GM21381 (cell line): ENCODE data around the gene YEATS2.

Experiments
- ATAC-seq: cut with Tn5 transposase; IDR thresholded peaks from one replicate; pipeline ENCODE4 v1.9.1; 2021; ENCODE audit warnings: mild to moderate bottlenecking, moderate library complexity; ENCODE audit not compliant: unreplicated experiment

Gene YEATS2

DNA sequence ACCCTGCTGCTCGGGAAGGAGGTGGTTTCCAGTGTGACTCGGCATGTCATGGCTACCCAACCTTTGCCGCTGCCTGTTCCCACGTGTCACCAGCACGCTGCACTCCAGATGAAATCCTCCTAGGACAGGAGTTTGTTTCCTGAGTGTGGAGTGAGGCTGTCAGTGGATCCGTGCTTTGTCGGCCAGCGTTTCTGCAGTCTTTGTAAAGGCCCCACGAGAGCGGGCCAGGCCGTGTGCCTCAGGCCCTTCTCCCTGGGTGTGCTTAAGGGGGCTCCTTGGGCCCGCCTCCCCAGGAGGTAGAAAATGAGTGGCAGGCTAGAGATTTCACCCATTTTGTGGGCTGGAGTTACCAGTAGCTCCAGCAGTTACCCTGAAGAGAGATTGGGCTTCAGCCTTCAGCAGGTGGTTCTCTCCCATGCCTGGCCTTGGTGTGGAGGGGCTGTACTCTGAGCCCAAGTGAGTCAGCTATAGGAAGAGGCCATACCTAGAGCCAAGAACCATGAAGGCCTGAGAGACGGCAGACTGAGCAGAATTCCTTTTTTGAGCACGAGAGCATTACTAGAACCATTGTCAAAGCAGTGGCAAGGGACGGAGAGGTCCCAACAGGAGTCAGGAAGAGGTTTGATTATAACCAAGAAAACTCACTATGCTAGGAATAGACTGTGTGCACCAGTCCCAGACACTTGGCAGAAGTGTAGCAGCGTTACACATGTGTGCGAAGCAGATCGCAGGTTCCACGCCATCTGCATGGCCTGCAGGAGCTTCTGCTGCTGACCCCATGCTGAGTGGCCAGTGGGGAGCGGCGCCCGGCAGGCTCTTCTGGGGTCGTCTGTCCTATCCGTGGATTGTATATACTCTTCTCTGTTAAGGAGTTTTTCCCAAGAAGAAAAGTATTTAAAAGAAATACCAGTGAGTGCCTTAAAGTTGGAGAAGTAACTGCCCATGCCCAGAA, 113.3 kb downstream of the YEATS2 start:
- ATAC-seq, result no peak

DNA sequence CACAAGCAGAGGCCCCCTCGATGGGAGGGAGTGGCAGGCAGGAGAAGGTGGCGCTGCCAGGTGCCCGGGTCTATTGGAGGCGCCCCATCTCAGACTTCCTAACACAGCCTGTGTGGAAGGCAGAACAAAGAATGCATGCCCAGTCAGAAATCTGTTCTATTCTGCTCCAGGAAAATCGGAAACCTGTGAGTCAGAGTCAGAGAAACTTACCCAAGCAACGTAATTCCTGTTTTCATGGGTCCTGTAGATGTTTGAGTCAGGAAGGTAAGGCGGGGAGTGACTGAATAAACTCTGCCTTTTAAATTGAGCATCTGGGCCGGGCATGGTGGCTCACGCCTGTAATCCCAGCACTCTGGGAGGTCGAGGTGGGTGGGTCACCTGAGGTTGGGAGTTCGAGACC, 114.0 kb downstream of the YEATS2 start:
- no peak for ATAC-seq

DNA sequence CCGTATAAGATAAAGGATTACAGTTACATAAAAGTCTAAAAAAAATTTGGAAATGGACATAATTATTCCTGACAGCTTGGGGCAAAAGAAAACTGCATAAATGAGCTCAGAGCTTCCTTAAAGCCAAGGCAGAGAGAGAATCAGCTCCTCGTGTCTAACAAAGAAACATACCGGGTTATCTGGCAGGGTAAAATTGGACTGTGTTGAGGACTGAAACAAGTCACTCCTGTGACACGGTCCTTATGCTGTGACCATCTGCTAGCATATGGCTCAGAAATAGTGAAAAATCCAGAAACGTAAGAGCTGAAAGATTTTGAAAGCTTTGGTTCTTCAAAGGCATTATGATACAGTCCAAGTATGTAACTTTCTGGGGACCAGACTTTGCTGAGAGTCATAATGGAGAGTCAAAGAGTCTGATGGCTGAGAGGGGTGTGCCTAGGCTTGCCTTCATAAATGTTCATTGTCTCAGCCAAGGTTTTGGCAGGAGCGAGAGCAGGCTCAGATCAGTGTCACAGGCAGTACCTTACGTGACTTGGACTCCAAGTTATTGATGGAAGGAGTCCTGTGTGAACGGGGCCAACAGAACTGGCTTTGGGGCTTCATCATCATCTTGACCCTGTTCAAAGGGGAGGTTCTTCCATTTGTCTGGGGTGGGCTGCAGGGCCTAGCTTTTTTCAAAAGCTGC, 115.3 kb downstream of the YEATS2 start:
- no peak for ATAC-seq

DNA sequence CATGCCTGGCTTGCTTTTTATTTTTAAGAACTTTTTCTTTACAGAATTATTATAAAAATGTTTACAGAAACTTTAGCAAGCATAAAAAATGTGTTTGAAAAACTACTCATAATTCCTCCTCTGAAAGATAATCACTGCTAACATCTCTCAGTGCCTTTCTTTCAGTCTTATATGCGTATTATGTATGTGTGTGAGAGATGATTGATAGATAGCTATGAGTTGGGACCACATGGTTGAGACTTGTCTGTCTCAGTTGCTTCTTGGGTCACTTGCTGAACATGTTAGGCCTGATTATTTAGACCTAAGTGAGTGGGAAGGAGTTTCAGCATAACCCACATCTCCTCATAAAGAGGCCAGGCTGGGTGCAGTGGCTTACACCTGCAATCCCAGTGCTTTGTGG, 116.6 kb downstream of the YEATS2 start:
- ATAC-seq, result no peak

DNA sequence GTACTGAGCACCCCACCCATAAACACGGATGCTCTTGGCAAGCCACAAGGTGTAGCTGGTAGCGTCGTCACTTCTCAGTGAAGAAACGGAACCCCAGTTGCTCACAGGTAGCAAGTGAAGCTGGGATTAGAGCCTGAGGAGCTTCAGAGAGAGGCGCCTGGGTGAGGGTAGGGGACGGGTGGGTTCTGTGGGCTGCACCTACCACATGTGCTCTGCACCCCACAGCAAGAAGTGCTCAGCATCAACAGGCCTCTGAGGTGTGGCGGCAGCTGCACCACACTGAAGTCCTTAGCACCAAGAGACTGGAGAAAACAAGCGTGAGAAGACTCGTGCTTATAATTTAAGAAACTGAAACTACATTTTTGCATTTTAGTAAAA, 118.0 kb downstream of the YEATS2 start:
- no peak for ATAC-seq

DNA sequence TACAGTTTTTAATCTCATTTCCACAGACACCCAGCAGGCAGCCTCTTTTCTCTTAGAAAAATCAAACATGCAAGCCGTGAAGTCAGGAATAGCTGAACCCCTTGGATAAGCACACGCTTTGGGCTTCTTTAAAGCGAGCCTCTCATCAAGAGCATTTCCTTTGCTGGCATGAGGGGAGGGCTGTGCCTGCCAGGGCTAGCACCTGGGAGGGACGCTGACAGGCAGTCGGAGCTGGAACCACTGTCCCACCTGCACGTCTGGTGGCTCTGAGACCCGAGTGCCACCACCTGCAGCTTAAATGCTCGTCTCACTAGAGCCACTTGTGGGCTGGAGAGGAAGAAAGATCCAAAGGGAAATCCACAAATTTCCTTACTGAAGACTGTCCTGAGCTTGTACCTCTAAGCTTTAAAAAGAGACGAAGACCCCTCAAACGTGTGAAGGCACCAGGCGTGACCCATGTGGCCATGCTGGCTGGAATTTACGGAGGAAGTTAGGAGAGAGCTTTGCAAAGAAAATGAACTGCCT, 118.4 kb downstream of the YEATS2 start:
- no peak for ATAC-seq

DNA sequence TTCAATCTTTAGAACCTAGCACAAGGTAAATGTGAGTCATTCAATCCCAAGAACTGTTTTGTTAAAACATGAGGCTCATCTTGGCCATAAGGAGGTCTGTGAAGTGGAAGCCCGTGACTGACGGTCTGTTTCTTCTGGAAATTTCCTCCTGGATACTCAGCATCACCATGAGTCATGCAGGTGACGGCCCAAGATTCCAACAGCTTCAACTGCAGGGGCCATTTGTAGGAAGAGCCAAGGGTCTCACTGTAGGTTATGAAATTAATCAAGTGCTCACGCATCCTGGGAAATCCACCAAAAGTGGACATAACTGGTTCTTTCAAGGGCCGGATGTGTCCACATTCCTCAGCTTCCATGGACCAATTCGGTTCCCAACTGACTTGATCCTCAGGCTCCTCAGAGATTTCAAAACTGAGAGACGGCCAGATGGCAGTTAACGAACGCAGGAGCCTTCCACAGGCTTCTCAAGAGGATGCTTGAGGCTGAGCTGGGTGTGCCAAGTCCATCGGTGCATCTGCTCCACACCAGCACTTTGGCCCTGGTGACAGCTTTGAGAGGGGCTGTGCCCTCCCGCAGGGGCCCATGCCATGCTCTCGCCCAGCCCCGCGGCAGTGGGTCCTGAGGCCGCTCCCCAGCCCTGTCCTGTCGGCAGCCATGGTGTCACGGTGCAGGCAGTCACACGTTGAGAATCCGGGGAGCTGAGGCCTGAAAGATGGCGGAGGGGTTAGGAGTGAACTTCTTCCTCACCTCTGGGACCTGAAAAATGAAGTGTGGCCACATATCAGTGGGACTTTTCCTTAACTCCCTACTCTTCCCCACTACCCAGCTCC, 119.3 kb downstream of the YEATS2 start:
- ATAC-seq, result no peak

DNA sequence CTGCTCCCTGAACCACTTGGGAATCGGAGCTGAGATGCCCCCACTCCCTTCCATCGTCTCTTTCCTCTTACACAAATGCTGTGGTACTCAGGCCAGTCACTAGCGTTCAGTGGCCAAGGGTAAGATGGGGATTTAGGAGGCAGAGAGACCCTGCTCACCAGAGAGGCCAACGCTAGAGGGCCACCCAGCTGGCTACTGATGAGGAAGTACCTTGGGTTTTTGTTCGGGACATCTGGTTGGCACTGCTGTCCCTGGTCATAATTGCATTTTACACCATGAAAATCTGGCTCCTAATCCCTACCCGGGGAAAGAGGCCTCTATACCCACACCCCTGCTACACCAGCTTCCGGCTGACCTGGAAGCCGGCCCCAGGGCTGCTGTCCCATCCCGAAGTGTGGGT, 120.0 kb downstream of the YEATS2 start:
- no peak for ATAC-seq

DNA sequence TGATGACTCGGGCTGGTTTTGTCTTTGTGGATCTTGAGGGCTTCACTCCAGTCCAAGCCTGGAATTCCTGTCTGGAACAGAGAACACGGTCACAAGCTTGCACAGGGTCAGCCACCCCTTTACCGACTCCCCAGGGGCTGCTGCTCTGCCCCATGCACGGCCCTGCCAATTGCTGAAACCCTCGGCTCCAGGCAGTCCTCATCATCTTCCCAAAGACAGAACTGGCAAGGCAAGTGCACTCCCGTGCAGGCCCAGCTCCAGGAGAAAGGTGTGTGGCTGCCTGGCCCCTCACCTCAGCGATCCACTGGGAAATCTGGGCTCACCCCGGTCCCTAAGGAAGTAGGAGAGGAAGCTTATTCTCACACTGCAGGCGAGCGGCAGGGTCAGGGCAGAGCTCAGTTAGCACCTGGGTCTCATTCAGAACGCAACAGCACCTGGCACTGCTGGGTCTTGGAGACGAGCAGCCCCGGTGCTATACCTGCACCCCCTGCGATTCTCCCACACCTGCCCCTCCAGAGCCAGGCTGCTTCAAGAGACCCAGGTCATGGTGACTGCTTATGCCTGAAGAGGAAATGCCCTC, 120.5 kb downstream of the YEATS2 start:
- no peak for ATAC-seq

DNA sequence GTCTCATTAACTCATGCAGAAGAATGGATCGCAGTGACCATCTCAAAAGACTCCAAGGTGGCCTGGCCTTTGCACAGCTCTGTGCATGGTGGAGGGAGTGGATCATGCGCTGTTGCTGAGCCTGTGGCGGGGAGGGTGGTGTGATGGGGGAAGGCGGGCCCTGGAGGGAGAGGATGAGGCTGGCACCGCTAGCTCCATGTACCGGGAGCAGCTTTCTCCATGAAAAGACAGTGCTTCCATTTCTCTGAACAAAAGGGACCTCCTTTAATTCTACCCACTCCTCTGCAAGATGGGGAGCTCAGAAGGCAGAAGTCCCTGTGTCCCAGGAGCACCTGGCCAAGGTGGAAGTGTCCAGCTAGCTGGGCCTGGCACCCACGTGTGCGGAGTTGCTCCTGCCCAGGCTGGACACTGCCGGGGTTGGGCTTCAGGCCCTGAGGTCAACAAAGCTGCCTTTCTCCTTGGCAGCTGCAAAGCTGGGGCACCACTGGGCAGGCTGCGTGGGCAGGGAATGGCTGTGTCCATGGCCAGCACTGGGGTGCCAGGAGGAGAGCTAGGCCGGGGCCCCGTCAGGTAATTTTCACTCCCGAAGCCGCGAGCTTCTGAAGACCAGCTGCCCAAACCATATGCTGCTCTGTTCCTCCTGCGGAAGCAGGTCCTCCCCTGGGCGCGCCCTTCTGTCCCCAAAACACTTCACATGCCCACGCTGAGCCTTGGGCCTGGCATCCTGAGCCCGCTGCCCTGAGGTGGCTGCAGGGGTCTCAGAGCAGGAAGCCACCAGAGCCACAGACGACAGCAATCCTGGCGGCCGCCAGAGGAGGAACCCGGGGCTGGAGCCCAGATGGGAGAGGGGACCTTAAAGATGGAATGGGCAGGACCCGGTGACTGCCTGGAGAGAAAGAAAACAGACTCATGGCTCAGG, 121.4 kb downstream of the YEATS2 start:
- ATAC-seq, result no peak

DNA sequence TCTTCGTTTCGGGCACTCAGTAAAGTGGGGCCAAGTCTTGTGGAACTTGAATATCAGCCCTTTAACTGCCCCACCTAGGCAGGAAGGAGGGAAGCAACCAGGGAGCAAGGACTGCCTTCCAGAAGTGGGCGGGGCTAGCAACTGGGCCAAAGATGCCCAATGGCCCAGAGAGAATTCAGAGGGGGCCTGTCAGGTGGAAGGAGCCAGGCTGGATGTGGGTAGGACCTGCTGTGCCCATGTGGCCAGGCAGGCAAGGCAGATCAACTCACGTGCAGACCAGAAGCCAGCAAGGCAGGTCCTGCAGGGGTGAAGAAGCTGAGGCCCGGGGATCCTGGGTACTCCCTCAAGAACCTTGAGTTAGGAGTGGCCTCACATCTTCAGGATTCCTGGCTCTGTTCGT, 122.2 kb downstream of the YEATS2 start:
- ATAC-seq, result no peak

DNA sequence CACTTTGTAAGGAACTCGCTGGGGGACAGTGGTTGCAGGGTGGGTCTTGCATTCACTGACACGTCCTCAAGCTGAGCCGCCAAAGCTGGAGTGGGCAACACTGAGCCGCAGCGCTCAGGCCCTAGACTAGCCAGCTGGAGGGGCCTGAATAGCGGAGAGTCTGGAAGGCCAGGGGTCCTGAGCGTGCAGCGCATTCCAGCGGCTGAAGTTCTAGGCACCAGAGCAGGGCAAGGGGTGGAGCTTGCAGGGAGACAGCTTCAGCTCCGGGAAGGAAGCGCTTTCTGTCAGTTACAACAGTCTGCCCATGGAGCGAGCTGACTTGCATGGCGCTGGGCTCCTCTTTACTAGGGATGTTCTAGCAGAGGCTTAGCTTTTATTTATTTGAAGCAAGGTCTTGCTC, 125.0 kb downstream of the YEATS2 start:
- ATAC-seq, result no peak

DNA sequence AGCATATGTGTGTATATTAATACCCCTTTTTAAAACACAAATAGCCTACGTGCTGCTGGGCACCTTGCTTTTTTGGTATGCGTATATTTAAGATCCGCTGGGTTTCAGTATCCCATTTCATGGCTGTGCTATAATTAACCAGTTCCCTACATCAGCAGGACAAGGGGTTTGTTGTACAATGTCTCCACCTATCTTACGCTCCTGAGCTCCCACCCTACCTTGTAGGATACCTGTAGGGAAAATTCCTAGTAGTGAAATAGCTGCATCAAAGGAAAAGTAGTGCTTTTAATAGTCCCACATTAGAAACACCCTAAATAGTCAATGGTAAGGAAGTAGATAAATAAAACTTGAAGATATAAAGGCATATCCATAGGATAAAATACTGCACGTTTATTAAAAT, 126.4 kb downstream of the YEATS2 start:
- no peak for ATAC-seq

DNA sequence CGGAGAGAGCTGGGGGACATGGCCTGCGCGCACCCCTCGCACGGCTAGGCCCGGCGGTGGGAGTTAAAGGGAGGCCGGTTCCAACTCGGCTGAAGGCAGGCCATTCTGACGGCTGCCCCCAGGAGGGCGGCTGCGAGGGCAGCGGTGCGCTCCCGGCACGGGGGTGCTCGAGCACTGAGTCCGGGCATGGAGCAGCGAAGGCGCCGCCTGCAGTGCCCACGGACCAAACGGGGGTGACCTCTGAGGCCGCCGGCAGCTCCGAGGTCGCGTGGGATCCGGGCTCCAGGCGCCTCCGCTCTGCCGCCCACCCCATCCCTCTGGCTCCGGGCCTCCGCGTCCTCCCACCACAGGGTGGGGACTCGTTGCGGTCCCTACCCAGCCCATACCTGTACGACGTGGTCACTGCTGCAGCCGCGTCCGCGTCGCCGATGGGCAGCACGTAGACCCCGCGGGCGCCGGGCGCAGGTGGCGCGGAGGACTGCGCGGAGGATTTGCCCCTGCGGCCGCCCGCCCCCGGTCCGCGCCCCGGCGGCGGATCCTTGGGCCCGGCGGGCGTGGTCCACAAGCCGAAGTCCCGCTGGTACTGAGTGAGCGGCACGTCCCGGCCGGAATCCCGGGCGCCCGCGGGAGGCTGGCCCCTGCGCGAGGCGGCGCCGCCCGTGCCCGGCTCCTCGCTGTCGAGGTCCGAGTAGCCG, 127.3 kb downstream of the YEATS2 start:
- ATAC-seq, result peak; percentile 25

DNA sequence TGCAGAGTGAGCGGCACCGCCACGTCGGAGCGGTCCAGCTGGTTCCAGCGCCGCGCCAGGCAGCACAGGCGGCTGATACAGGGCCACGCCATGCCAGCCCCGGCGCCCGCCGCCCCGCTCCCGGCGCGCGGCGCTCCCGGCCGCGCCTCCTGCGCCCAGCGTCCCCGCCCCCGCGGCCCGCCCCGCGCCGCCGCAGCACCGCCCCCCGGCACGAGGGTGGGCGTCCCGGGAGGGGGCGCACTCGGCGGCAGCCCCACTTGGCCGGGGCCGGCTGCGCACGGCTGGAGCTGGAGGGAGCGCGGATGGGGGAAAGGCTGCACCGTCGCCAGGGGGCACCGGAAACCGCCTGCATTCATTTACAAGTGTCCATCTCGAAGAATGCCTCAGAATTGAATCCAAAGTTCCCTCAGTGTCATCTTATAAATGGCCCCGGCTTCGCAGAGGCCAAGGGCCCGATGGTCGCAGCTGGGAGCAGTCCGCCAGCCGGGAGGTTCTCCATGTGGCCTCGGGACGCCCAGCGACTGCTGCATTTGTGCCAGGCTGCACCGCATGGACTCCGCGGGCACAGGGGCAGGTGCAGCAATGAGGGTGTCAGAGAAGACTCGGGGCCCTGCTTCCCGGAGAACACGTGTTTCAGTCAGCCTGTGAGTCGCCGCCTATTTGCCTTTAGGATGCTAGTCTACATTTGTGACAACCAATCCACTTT, 128.0 kb downstream of the YEATS2 start, which contains the start of gene MAP6D1:
Gene MAP6D1 (minus strand): TSS at position 122 of the 706 bp plus-strand sequence. CDS start 30 bp downstream, at position 92.
- peak; percentile 57 for ATAC-seq

DNA sequence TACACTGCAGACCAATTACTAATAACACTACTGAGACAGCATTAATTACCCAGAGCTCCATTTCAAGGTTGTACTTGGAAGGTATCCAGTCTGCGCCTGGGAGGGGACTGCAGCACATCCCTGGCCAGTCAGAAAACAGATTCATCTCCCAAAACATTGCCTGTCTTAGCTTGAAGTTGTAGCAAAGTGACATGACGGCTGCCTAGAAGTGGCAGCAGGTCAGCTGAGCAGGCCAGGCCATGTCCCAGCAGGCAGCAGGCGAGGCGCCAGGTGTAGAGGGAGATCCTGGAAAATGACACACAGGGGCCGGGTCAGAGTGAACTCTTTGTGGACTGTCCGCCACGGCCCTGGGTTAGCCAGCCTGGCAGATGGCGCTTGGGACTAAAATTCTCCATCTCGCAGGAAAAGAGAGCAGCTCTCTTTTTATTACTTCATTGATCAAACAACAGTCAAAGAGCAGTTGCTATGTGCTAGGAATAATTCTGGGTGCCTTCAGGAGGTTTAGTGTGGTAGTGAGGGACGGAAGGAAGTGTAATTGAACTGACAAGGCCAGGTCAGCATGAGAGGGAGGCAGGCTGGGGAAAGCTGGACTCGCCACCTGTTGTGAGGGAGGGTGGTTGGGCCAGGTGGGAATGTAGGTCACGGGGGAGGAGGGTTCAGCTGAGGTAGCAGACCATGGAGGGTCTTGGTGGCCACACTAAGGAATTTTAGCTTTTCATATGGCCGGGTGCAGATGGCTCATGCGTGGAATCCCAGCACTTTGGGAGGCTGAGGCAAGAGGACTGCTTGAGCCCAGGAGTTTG, 129.1 kb downstream of the YEATS2 start:
- no peak for ATAC-seq

DNA sequence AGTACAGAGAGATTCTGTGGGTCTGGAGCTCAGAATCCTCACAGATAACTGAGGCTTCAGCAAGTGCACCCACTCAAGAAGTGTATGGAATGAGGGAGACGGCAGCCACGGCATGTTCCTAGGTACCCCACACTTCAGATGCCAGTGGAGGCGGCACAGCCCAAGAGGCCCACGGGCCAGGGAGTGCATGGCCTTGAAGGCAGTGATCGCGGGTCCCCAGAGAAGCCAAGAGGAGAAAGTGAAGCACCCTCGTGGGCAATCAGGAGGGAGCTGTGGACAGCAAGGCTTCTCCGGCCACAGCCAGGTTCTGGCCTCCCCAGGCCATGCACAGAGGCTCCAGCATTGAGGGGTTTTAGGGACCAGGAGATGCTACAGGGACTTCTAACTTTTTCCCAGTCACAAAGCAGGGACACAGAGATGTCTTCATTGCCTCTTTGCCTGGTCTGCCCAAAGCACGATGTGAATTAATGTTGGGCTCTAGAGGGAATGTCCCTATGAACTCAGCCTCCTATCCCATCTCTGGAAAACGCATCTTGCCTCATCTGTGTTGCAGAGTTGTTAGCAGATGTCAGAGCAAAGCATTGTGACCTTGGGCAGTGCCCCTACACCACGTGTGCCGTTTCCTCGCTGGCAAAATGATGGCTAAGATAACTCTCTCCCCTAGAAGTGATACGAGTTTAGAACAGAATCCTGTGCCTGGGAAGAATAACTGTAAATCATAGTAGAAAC, 130.4 kb downstream of the YEATS2 start:
- no peak for ATAC-seq
